ENCODE results near the gene AGBL4.

The AGBL4 gene

GRCh38 chr1:48757363-48757762 lies 1266.4 kb downstream of the AGBL4 start:
- TF ChIP-seq TAF1 (IDR thresholded peaks at IDR 0.05; ENCODE audit: borderline replicate concordance, insufficient read depth, low read length) (no peak), FOXP2 (optimal IDR thresholded peaks at IDR 0.05; ENCODE audit: borderline replicate concordance, extremely low read depth, extremely low read length, insufficient read depth) (no peak), REST (IDR thresholded peaks at IDR 0.05; ENCODE audit: insufficient read depth in 1 of 2, low read depth in 2 of 2, low read length in 2 of 2) (no peak), SIN3A (IDR thresholded peaks at IDR 0.05; ENCODE audit: borderline replicate concordance, insufficient read depth, low read length) (no peak), POLR2AphosphoS5 (IDR thresholded peaks at IDR 0.05; ENCODE audit: low read depth, low read length) (no peak)

GRCh38 chr1:48756683-48757316 lies 1267.0 kb downstream of the AGBL4 start:
- TF ChIP-seq SIN3A (IDR thresholded peaks at IDR 0.05; ENCODE audit: borderline replicate concordance, insufficient read depth, low read length) (no peak), REST (IDR thresholded peaks at IDR 0.05; ENCODE audit: insufficient read depth in 1 of 2, low read depth in 2 of 2, low read length in 2 of 2) (no peak), FOXP2 (optimal IDR thresholded peaks at IDR 0.05; ENCODE audit: borderline replicate concordance, extremely low read depth, extremely low read length, insufficient read depth) (no peak), POLR2AphosphoS5 (IDR thresholded peaks at IDR 0.05; ENCODE audit: low read depth, low read length) (no peak)

GRCh38 chr1:48753293-48753692 lies 1270.5 kb downstream of the AGBL4 start:
- TF ChIP-seq REST (IDR thresholded peaks at IDR 0.05; ENCODE audit: insufficient read depth in 1 of 2, low read depth in 2 of 2, low read length in 2 of 2) (peak in 1 of 2 experiments; percentile 69; a peak in 2 of 4 replicates), SIN3A (IDR thresholded peaks at IDR 0.05; ENCODE audit: borderline replicate concordance, insufficient read depth, low read length) (no peak), POLR2AphosphoS5 (IDR thresholded peaks at IDR 0.05; ENCODE audit: low read depth, low read length) (no peak)

GRCh38 chr1:48750109-48750508 lies 1273.6 kb downstream of the AGBL4 start:
- TF ChIP-seq TAF1 (IDR thresholded peaks at IDR 0.05; ENCODE audit: borderline replicate concordance, insufficient read depth, low read length) (no peak), POLR2AphosphoS5 (IDR thresholded peaks at IDR 0.05; ENCODE audit: low read depth, low read length) (no peak), SIN3A (IDR thresholded peaks at IDR 0.05; ENCODE audit: borderline replicate concordance, insufficient read depth, low read length) (no peak), REST (IDR thresholded peaks at IDR 0.05; ENCODE audit: insufficient read depth in 1 of 2, low read depth in 2 of 2, low read length in 2 of 2) (no peak), FOXP2 (optimal IDR thresholded peaks at IDR 0.05; ENCODE audit: borderline replicate concordance, extremely low read depth, extremely low read length, insufficient read depth) (no peak)

- TF ChIP-seq FOXP2 (optimal IDR thresholded peaks at IDR 0.05; ENCODE audit: borderline replicate concordance, extremely low read depth, extremely low read length, insufficient read depth): no peak
- no peak for TF ChIP-seq SIN3A (IDR thresholded peaks at IDR 0.05; ENCODE audit: borderline replicate concordance, insufficient read depth, low read length)
- TF ChIP-seq REST (IDR thresholded peaks at IDR 0.05; ENCODE audit: insufficient read depth in 1 of 2, low read depth in 2 of 2, low read length in 2 of 2): no peak
- no peak for TF ChIP-seq POLR2AphosphoS5 (IDR thresholded peaks at IDR 0.05; ENCODE audit: low read depth, low read length)
- TF ChIP-seq TAF1 (IDR thresholded peaks at IDR 0.05; ENCODE audit: borderline replicate concordance, insufficient read depth, low read length): no peak
Observed at GRCh38 chr1:48749068-48749467, 1274.7 kb downstream of the AGBL4 start.
